ENCODE measurements around the gene CATSPER3.

Gene CATSPER3

GRCh38 chr5:135030956-135031812, 63.5 kb downstream of the CATSPER3 start:
- DNase-seq: no peak

- no peak for DNase-seq
Observed at GRCh38 chr5:135031813-135032694, 64.3 kb downstream of the CATSPER3 start.

- DNase-seq: no peak
Observed at GRCh38 chr5:135032695-135032998, 64.9 kb downstream of the CATSPER3 start.

- DNase-seq: no peak
Observed at GRCh38 chr5:135032999-135033861, 65.5 kb downstream of the CATSPER3 start.

GRCh38 chr5:135033901-135034235, 66.2 kb downstream of the CATSPER3 start, which contains the start of gene PITX1:
TSS of gene PITX1 (minus strand) at chr5:135034228. CDS start at chr5:135033881, 347 bp downstream.
- no peak for DNase-seq

GRCh38 chr5:135034236-135034962, 66.7 kb downstream of the CATSPER3 start:
- no peak for DNase-seq

- DNase-seq: no peak
Observed at GRCh38 chr5:135034963-135035677, 67.4 kb downstream of the CATSPER3 start.

GRCh38 chr5:135035678-135036030, 67.9 kb downstream of the CATSPER3 start:
- DNase-seq: no peak

- DNase-seq: no peak
Observed at GRCh38 chr5:135036405-135036804, 68.7 kb downstream of the CATSPER3 start.

- no peak for DNase-seq
Observed at GRCh38 chr5:135037519-135038204, 70.0 kb downstream of the CATSPER3 start.

- DNase-seq: no peak
Observed at GRCh38 chr5:135038205-135038812, 70.6 kb downstream of the CATSPER3 start.

- no peak for DNase-seq
Observed at GRCh38 chr5:135038813-135039270, 71.1 kb downstream of the CATSPER3 start.

- no peak for DNase-seq
Observed at GRCh38 chr5:135039271-135040033, 71.7 kb downstream of the CATSPER3 start.

GRCh38 chr5:135040034-135040332, 72.3 kb downstream of the CATSPER3 start:
- DNase-seq: no peak

- DNase-seq: no peak
Observed at GRCh38 chr5:135040333-135041144, 72.8 kb downstream of the CATSPER3 start.

GRCh38 chr5:135041145-135041587, 73.5 kb downstream of the CATSPER3 start:
- no peak for DNase-seq

- DNase-seq: no peak
Observed at GRCh38 chr5:135041726-135042125, 74.0 kb downstream of the CATSPER3 start.

- no peak for DNase-seq
Observed at GRCh38 chr5:135042595-135042994, 74.9 kb downstream of the CATSPER3 start.

GRCh38 chr5:135045488-135045887, 77.8 kb downstream of the CATSPER3 start:
- no peak for DNase-seq
